Tibial nerve (tissue), 4 donors: ENCODE measurements around the gene DLX4. TPM values are rescaled to one million over a fixed set of nuclear protein-coding genes. Genes with fewer than 3 reads are reported as not detected.

ENCODE experiments used
- DNase-seq, 2 donors: peaks; one replicate each; pipeline ENCODE4 v3.0.0-alpha.2; 2019; ENCODE audit warnings: low spot score in 2 of 2
- H3K27ac ChIP-seq, 4 donors: fragments of 200-600 bp; sonication (generic) in 3 of 4; one replicate each; pipeline ENCODE4 v1.5.1; 2017 to 2019; ENCODE audit warnings: mild to moderate bottlenecking in 1 of 4
- H3K27me3 ChIP-seq, 2 donors: fragments of 200-600 bp; sonication (generic) in 1 of 2; one replicate each; pipeline versions ENCODE4 v1.5.1 to v1.6.0; 2017 to 2019
- H3K36me3 ChIP-seq, 3 donors: fragments of 200-600 bp; sonication (generic); one replicate each; pipeline ENCODE4 v1.5.1; 2018 to 2019
- H3K4me1 ChIP-seq, 4 donors: fragments of 200-600 bp; sonication (generic) in 3 of 4; one replicate each; pipeline ENCODE4 v1.5.1; 2017 to 2019
- H3K4me3 ChIP-seq, 4 donors: fragments of 200-600 bp; sonication (generic) in 3 of 4; one replicate each; pipeline ENCODE4 v1.5.1; 2017 to 2019; ENCODE audit warnings: mild to moderate bottlenecking in 1 of 4, moderate library complexity in 1 of 4
- H3K9me3 ChIP-seq, 4 donors: fragments of 200-600 bp; sonication (generic) in 3 of 4; one replicate each; pipeline ENCODE4 v1.5.1; 2017 to 2019
- EP300 ChIP-seq, 2 donors: sonication (generic); formaldehyde crosslinking; IDR thresholded peaks; one replicate each; pipeline ENCODE4 v1.6.1; 2017; ENCODE audit warnings: antibody characterized with exemption in 2 of 2, mild to moderate bottlenecking in 1 of 2
- POLR2A ChIP-seq, 2 donors: fragments of 450-650 bp; IDR thresholded peaks; one replicate each; pipeline ENCODE4 v1.6.1; 2017; ENCODE audit warnings: antibody characterized with exemption in 2 of 2, mild to moderate bottlenecking in 2 of 2, moderate library complexity in 2 of 2
- WGBS, 2 donors: methylation state at CpG; one replicate each; pipeline ENCODE4 v1.1.5; 2018; 5-methylcytosine and 5-hydroxymethylcytosine counted together
- total RNA-seq, 4 donors: library from RNA; depleted of rRNA; stranded (reverse); fragments of >200 nt; gene quantifications; one replicate each; pipeline ENCODE4 v1.1.0, GENCODE V29; 2016
- TF ChIP-seq, protein P1 (sequence below), 5 experiments: fragments of 200-600 bp in 3 of 5; fragments of 450-650 bp in 2 of 5; sonication (generic) in 3 of 5; IDR thresholded peaks; one replicate each; pipeline ENCODE4 v1.5.1; 2016 to 2019; ENCODE audit warnings: antibody characterized with exemption in 5 of 5, mild to moderate bottlenecking in 3 of 5, moderate library complexity in 2 of 5

DLX4 gene
- total RNA-seq, 4 donors from 2014 or later = not detected

DNA sequence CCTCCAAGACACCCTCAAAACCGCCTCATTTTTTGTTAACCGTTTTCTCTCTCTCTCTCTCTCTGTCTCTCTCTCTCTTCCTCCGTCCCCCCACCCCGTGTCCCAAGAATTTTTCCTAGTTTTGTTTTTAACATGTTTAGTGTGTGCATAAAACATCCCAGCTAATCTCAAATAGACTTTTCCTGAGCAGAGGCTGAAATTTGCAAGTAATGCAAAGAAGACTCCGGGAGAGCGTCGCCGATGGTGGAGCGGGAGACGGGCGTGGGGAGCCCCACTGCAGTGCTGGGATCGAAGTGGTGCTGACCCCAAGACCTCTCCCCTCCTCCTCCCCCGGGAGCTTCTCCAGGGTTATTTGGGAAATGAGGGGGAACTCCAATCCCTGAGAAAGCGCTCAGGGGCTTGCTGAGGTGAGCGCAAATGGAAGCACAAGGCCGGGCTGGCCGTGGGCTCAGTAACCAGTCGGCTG, 4.7 kb upstream of the DLX4 start:
- 6 to 10% methylated on average over 18 of the region's 18 CpGs for WGBS, 2 donors
- TF ChIP-seq POLR2A (IDR thresholded peaks at IDR 0.05) = no peak
- TF ChIP-seq, protein P1, sequence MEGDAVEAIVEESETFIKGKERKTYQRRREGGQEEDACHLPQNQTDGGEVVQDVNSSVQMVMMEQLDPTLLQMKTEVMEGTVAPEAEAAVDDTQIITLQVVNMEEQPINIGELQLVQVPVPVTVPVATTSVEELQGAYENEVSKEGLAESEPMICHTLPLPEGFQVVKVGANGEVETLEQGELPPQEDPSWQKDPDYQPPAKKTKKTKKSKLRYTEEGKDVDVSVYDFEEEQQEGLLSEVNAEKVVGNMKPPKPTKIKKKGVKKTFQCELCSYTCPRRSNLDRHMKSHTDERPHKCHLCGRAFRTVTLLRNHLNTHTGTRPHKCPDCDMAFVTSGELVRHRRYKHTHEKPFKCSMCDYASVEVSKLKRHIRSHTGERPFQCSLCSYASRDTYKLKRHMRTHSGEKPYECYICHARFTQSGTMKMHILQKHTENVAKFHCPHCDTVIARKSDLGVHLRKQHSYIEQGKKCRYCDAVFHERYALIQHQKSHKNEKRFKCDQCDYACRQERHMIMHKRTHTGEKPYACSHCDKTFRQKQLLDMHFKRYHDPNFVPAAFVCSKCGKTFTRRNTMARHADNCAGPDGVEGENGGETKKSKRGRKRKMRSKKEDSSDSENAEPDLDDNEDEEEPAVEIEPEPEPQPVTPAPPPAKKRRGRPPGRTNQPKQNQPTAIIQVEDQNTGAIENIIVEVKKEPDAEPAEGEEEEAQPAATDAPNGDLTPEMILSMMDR (IDR thresholded peaks at IDR 0.05) = no peak
- TF ChIP-seq EP300 (IDR thresholded peaks at IDR 0.05) = no peak
- DNase-seq = no peak
- peaks cover 5 to 92% of the 10 kb centered on the region in 2 donors for H3K27me3 ChIP-seq
- no peak overlapping the region for H3K27ac ChIP-seq
- H3K4me1 ChIP-seq = peaks cover 0 to 40% (median 12%) of the 10 kb centered on the region in 4 donors
- H3K9me3 ChIP-seq = no peaks in the 10 kb centered on the region
- no peak overlapping the region for H3K4me3 ChIP-seq
- no peaks in the 10 kb centered on the region for H3K36me3 ChIP-seq

DNA sequence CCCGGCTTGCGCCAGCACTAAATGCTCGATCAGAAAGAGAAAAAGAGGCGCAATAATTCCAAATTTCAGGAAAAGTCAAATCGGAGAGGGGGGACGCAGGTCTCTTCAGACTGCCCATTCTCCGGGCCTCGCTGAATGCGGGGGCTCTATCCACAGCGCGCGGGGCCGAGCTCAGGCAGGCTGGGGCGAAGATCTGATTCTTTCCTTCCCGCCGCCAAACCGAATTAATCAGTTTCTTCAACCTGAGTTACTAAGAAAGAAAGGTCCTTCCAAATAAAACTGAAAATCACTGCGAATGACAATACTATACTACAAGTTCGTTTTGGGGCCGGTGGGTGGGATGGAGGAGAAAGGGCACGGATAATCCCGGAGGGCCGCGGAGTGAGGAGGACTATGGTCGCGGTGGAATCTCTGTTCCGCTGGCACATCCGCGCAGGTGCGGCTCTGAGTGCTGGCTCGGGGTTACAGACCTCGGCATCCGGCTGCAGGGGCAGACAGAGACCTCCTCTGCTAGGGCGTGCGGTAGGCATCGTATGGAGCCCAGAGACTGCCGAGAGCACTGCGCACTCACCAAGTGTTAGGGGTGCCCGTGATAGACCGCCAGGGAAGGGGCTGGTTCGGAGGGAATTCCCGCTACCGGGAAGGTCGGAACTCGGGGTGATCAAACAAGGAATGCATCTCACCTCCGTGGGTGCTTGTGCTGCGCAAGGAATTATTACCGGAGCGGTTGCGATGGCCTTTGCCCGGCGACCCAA, 4.0 kb upstream of the DLX4 start:
- H3K4me1 ChIP-seq = peaks cover 0 to 46% (median 14%) of the 10 kb centered on the region in 4 donors
- H3K27ac ChIP-seq = no peak overlapping the region
- DNase-seq = no peak
- no peak overlapping the region for H3K4me3 ChIP-seq
- TF ChIP-seq POLR2A (IDR thresholded peaks at IDR 0.05) (no peak), EP300 (IDR thresholded peaks at IDR 0.05) (no peak)
- TF ChIP-seq, protein P1 (IDR thresholded peaks at IDR 0.05) = no peak
- H3K27me3 ChIP-seq = peaks cover 5 to 94% of the 10 kb centered on the region in 2 donors
- 7 to 10% methylated on average over 46 to 52 of the region's 52 CpGs for WGBS, 2 donors
- H3K36me3 ChIP-seq = no peaks in the 10 kb centered on the region
- no peaks in the 10 kb centered on the region for H3K9me3 ChIP-seq

DNA sequence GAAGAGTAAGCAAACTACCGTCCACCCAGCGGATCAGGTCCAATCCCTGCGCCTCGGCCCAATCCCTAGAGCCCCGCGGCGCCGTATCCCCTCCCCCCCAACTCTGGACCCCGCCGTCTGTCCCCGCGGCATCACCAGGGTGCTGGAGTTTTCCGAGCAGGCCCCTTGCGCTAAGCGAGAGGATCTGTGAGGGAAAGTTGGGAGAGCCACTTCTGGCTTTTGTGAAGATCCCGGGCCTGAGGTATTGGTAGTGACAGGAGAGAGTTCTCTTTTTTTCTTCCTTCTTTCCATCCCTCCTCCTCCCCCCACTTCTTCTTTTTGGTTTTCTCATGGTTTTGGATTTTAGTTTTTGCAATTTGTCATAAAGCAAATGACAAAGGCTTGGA, 3.5 kb upstream of the DLX4 start:
- H3K27me3 ChIP-seq = peaks cover 5 to 98% of the 10 kb centered on the region in 2 donors
- peaks cover 0 to 47% (median 14%) of the 10 kb centered on the region in 4 donors for H3K4me1 ChIP-seq
- H3K27ac ChIP-seq = no peak overlapping the region
- WGBS, 2 donors = 5 to 6% methylated on average over 9 to 12 of the region's 16 CpGs
- no peaks in the 10 kb centered on the region for H3K36me3 ChIP-seq
- TF ChIP-seq, protein P1 (IDR thresholded peaks at IDR 0.05) = no peak
- TF ChIP-seq EP300 (IDR thresholded peaks at IDR 0.05) (no peak), POLR2A (IDR thresholded peaks at IDR 0.05) (no peak)
- H3K9me3 ChIP-seq = no peaks in the 10 kb centered on the region
- no peak for DNase-seq
- H3K4me3 ChIP-seq = no peak overlapping the region

DNA sequence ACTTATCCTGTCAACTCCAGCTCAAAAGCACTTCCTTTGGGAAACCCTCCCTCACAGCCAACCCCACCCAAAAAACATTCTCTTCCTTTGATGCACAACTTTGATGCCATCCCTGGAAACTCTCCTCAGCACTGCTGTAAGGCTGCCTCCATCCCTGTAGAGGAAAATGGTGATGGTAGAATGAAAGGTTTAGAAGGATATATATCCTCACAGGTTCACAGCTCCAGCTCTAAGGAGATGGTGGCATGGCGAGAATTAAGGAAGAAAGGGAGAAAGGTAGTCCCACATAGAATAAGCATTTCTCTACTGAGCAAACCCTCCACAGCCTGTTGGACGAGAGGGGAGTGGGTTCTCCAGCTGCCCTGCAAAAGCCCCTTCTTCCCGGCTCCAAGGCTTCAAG, 2.2 kb upstream of the DLX4 start:
- TF ChIP-seq POLR2A (IDR thresholded peaks at IDR 0.05) = no peak

DNA sequence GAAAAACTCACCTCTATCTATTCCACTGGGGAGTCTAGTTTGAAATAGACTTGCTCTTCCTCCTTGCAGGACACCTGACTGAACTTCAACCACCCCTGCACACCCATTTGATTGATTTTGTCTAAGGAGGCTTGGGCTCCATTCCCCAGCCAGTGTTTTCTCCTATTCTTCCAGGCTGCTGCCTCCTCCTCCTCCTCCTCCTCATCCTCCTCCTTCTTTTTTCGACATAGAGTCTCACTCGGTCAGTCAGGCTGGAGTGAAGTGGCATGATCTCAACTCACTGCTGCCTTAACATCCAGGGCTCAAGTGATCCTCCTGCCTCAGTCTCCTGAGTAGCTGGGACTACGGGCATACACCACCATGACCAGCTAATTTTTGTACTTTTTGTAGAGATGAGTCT, 1.8 kb upstream of the DLX4 start:
- Histone ChIP-seq H3K27me3 (peaks cover 5 to 98% of the 10 kb centered on the region in 2 donors), H3K9me3 (no peaks in the 10 kb centered on the region), H3K27ac (no peak overlapping the region), H3K4me3 (no peak overlapping the region), H3K4me1 (peaks cover 0 to 57% (median 20%) of the 10 kb centered on the region in 4 donors), H3K36me3 (no peaks in the 10 kb centered on the region)
- TF ChIP-seq, protein P1 (IDR thresholded peaks at IDR 0.05) = no peak
- no peak for TF ChIP-seq EP300 (IDR thresholded peaks at IDR 0.05)
- no peak for TF ChIP-seq POLR2A (IDR thresholded peaks at IDR 0.05)
- no peak for DNase-seq
- WGBS, 2 donors = 21 to 27% methylated on average over 3 of the region's 3 CpGs

More for the DNA sequence above, 2.2 kb upstream of the DLX4 start:
- peaks cover 5 to 98% of the 10 kb centered on the region in 2 donors for H3K27me3 ChIP-seq
- 17 to 27% methylated on average over 3 of the region's 3 CpGs for WGBS, 2 donors
- no peak overlapping the region for H3K27ac ChIP-seq
- DNase-seq = no peak
- no peaks in the 10 kb centered on the region for H3K36me3 ChIP-seq
- no peaks in the 10 kb centered on the region for H3K9me3 ChIP-seq
- no peak overlapping the region for H3K4me3 ChIP-seq
- peaks cover 0 to 53% (median 16%) of the 10 kb centered on the region in 4 donors for H3K4me1 ChIP-seq
